GM12872 (cell line): ENCODE data around the gene SLC2A4.

Source experiments
- CTCF ChIP-seq: IDR thresholded peaks from 3 replicates; pipeline ENCODE4 v1.5.1; 2011; ENCODE audit warnings: low read depth, mild to moderate bottlenecking, low read length, moderate library complexity; ENCODE audit not compliant: insufficient read depth

SLC2A4 gene

GRCh38 chr17:7304179-7304578, 22.7 kb downstream of the SLC2A4 start:
- no peak for TF ChIP-seq CTCF

GRCh38 chr17:7306911-7307685, 25.6 kb downstream of the SLC2A4 start, which contains the start of gene EIF5A:
Gene EIF5A (plus strand): TSS chr17:7307628. CDS start chr17:7309636, 2,008 bp downstream.
- no peak for TF ChIP-seq CTCF

- no peak for TF ChIP-seq CTCF
These were observed 26.4 kb downstream of the SLC2A4 start for GRCh38 chr17:7307686-7308624.

GRCh38 chr17:7308625-7309433, 27.3 kb downstream of the SLC2A4 start:
- no peak for TF ChIP-seq CTCF

- TF ChIP-seq CTCF: no peak
These were observed 28.1 kb downstream of the SLC2A4 start for GRCh38 chr17:7309628-7310027.

- TF ChIP-seq CTCF: no peak
These were observed 29.7 kb downstream of the SLC2A4 start for GRCh38 chr17:7311110-7311705.
